HFFc6 (cell line): ENCODE results near the gene ADAMTSL5. TPM values are rescaled to one million over a fixed set of nuclear protein-coding genes. Genes with fewer than 3 reads are reported as not detected.

Source experiments
- DNase-seq: peaks from one replicate; pipeline ENCODE4 v3.0.0-alpha.2; 2018
- H3K27ac Mint-ChIP-seq: 2 replicates; pipeline ENCODE4 v1.8.0; 2020; ENCODE audit warnings: mild to moderate bottlenecking, mixed read lengths
- H3K27me3 Mint-ChIP-seq: 2 replicates; pipeline ENCODE4 v1.8.0; 2021; ENCODE audit warnings: mild to moderate bottlenecking, moderate library complexity, mixed read lengths; ENCODE audit not compliant: insufficient read depth
- H3K36me3 Mint-ChIP-seq: 2 replicates; pipeline ENCODE4 v1.8.0; 2021; ENCODE audit warnings: low read depth, mixed read lengths
- H3K4me1 Mint-ChIP-seq: 2 replicates; pipeline ENCODE4 v1.8.0; 2020; ENCODE audit warnings: low read depth, mixed read lengths
- H3K4me3 Mint-ChIP-seq: 2 replicates; pipeline ENCODE4 v1.8.0; 2020; ENCODE audit warnings: mild to moderate bottlenecking, moderate library complexity, mixed read lengths
- H3K9me3 Mint-ChIP-seq: 2 replicates; pipeline ENCODE4 v1.8.0; 2020; ENCODE audit warnings: mild to moderate bottlenecking, mixed read lengths
- total RNA-seq, 6 experiments: library from RNA; stranded (reverse); fragmentation: NEBNext Ultra II Directional; extraction: Animal tissue kit (Norgen Biotek cat#: 25700); gene quantifications; 2 replicates in 1 of 6; 3 replicates in 5 of 6; pipeline ENCODE4 v1.2.3, GENCODE V29; 2021
- TF ChIP-seq, protein P1 (sequence below): fragments of 200-600 bp; sonication (generic); IDR thresholded peaks from 2 replicates; pipeline ENCODE4 v1.5.0; 2021; ENCODE audit warnings: antibody characterized with exemption, mild to moderate bottlenecking

Gene ADAMTSL5
- total RNA-seq, 6 experiments from 2014 or later = 14.9 to 20.5 (median 16.2) TPM

GRCh38 chr19:1467215-1467489, 45.7 kb downstream of the ADAMTSL5 start:
- peaks cover 6% of the 10 kb centered on the region for H3K27me3 Mint-ChIP-seq

GRCh38 chr19:1466461-1467214, 46.2 kb downstream of the ADAMTSL5 start:
- H3K36me3 Mint-ChIP-seq = no peaks in the 10 kb centered on the region
- no peak overlapping the region for H3K4me3 Mint-ChIP-seq
- TF ChIP-seq, protein P1, sequence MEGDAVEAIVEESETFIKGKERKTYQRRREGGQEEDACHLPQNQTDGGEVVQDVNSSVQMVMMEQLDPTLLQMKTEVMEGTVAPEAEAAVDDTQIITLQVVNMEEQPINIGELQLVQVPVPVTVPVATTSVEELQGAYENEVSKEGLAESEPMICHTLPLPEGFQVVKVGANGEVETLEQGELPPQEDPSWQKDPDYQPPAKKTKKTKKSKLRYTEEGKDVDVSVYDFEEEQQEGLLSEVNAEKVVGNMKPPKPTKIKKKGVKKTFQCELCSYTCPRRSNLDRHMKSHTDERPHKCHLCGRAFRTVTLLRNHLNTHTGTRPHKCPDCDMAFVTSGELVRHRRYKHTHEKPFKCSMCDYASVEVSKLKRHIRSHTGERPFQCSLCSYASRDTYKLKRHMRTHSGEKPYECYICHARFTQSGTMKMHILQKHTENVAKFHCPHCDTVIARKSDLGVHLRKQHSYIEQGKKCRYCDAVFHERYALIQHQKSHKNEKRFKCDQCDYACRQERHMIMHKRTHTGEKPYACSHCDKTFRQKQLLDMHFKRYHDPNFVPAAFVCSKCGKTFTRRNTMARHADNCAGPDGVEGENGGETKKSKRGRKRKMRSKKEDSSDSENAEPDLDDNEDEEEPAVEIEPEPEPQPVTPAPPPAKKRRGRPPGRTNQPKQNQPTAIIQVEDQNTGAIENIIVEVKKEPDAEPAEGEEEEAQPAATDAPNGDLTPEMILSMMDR = no peak
- H3K27me3 Mint-ChIP-seq = peaks cover 6% of the 10 kb centered on the region
- no peak overlapping the region for H3K27ac Mint-ChIP-seq
- no peak for DNase-seq
- H3K4me1 Mint-ChIP-seq = no peaks in the 10 kb centered on the region
- no peaks in the 10 kb centered on the region for H3K9me3 Mint-ChIP-seq

More at GRCh38 chr19:1467215-1467489, 45.7 kb downstream of the ADAMTSL5 start:
- H3K9me3 Mint-ChIP-seq = no peaks in the 10 kb centered on the region
- no peaks in the 10 kb centered on the region for H3K4me1 Mint-ChIP-seq
- TF ChIP-seq, protein P1 = no peak
- no peak for DNase-seq
- no peak overlapping the region for H3K27ac Mint-ChIP-seq
- no peak overlapping the region for H3K4me3 Mint-ChIP-seq
- no peaks in the 10 kb centered on the region for H3K36me3 Mint-ChIP-seq

GRCh38 chr19:1466018-1466460, 46.8 kb downstream of the ADAMTSL5 start:
- Mint-ChIP-seq H3K9me3 (no peaks in the 10 kb centered on the region), H3K4me3 (no peak overlapping the region), H3K36me3 (no peaks in the 10 kb centered on the region), H3K4me1 (no peaks in the 10 kb centered on the region), H3K27ac (no peak overlapping the region), H3K27me3 (peaks cover 5% of the 10 kb centered on the region)
- no peak for DNase-seq
- TF ChIP-seq, protein P1 = no peak

GRCh38 chr19:1465191-1466016, 47.4 kb downstream of the ADAMTSL5 start:
- Mint-ChIP-seq H3K27me3 (peaks cover 5% of the 10 kb centered on the region; the same call in 1 of the 2 replicates), H3K9me3 (no peaks in the 10 kb centered on the region), H3K27ac (no peak overlapping the region), H3K4me3 (no peak overlapping the region), H3K36me3 (no peaks in the 10 kb centered on the region), H3K4me1 (no peaks in the 10 kb centered on the region)
- DNase-seq = no peak
- TF ChIP-seq, protein P1 = peak; percentile 49

- Mint-ChIP-seq H3K36me3 (no peaks in the 10 kb centered on the region), H3K27me3 (peaks cover 1% of the 10 kb centered on the region), H3K27ac (no peak overlapping the region), H3K4me3 (no peak overlapping the region), H3K4me1 (no peaks in the 10 kb centered on the region), H3K9me3 (no peaks in the 10 kb centered on the region)
- TF ChIP-seq, protein P1 = no peak
- DNase-seq = no peak
These were observed 51.0 kb downstream of the ADAMTSL5 start for GRCh38 chr19:1461862-1462261.
